ENCODE measurements around the gene CHD3.

Gene CHD3

GRCh38 chr17:7915179-7915610, 26.6 kb downstream of the CHD3 start (continued):
- TF ChIP-seq, protein P1, sequence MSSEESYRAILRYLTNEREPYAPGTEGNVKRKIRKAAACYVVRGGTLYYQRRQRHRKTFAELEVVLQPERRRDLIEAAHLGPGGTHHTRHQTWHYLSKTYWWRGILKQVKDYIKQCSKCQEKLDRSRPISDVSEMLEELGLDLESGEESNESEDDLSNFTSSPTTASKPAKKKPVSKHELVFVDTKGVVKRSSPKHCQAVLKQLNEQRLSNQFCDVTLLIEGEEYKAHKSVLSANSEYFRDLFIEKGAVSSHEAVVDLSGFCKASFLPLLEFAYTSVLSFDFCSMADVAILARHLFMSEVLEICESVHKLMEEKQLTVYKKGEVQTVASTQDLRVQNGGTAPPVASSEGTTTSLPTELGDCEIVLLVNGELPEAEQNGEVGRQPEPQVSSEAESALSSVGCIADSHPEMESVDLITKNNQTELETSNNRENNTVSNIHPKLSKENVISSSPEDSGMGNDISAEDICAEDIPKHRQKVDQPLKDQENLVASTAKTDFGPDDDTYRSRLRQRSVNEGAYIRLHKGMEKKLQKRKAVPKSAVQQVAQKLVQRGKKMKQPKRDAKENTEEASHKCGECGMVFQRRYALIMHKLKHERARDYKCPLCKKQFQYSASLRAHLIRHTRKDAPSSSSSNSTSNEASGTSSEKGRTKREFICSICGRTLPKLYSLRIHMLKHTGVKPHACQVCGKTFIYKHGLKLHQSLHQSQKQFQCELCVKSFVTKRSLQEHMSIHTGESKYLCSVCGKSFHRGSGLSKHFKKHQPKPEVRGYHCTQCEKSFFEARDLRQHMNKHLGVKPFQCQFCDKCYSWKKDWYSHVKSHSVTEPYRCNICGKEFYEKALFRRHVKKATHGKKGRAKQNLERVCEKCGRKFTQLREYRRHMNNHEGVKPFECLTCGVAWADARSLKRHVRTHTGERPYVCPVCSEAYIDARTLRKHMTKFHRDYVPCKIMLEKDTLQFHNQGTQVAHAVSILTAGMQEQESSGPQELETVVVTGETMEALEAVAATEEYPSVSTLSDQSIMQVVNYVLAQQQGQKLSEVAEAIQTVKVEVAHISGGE (tag by site-specific recombination; conservative IDR thresholded peaks at IDR 0.05; ENCODE audit: low read depth), result no peak
- no peak for TF ChIP-seq GFI1B (tag by site-specific recombination; IDR thresholded peaks at IDR 0.05)
- TF ChIP-seq ZNF621 (tag by site-specific recombination; IDR thresholded peaks at IDR 0.05), result no peak
- TF ChIP-seq ZFP41 (tag by site-specific recombination; IDR thresholded peaks at IDR 0.05; ENCODE audit: borderline replicate concordance), result no peak
- TF ChIP-seq ZBTB20 (tag by site-specific recombination; IDR thresholded peaks at IDR 0.05), result peak; percentile 48; the same call in 1 of the 2 replicates
- no peak for TF ChIP-seq ZNF202 (tag by site-specific recombination; IDR thresholded peaks at IDR 0.05; ENCODE audit: borderline replicate concordance)
- TF ChIP-seq PRDM10 (tag by site-specific recombination; IDR thresholded peaks at IDR 0.05), result peak; percentile 43; the same call in 1 of the 2 replicates
- peak; percentile 98 for TF ChIP-seq SCRT2 (tag by site-specific recombination; IDR thresholded peaks at IDR 0.05)
- no peak for TF ChIP-seq ZNF114 (tag by site-specific recombination; IDR thresholded peaks at IDR 0.05)
- peak; percentile 65 for TF ChIP-seq ZNF600 (tag by site-specific recombination; IDR thresholded peaks at IDR 0.05)
- no peak for TF ChIP-seq ZNF707 (tag by site-specific recombination; IDR thresholded peaks at IDR 0.05)
- TF ChIP-seq SP7 (tag by site-specific recombination; IDR thresholded peaks at IDR 0.05), result no peak; the same call in 1 of the 2 replicates
- no peak for TF ChIP-seq KLF9 (tag by site-specific recombination; IDR thresholded peaks at IDR 0.05; ENCODE audit: low read depth)
- no peak for TF ChIP-seq ZNF214 (tag by site-specific recombination; IDR thresholded peaks at IDR 0.05; ENCODE audit: borderline replicate concordance)
- no peak for TF ChIP-seq ZSCAN16 (tag by site-specific recombination; IDR thresholded peaks at IDR 0.05)
- peak; percentile 23; the same call in 1 of the 2 replicates for TF ChIP-seq KLF8 (tag by site-specific recombination; IDR thresholded peaks at IDR 0.05)
- no peak for TF ChIP-seq ZNF701 (tag by site-specific recombination; IDR thresholded peaks at IDR 0.05)
- TF ChIP-seq HOXC10 (CRISPR knock-in tag; IDR thresholded peaks at IDR 0.05), result no peak
- peak; percentile 95 for TF ChIP-seq EGR2 (tag by site-specific recombination; IDR thresholded peaks at IDR 0.05; ENCODE audit: low read depth)
- 0 out of 2 replicates have a peak, but pooled peaks have one; percentile 74 for TF ChIP-seq ZNF76 (tag by site-specific recombination; IDR thresholded peaks at IDR 0.05; ENCODE audit: borderline replicate concordance, low read depth)
- no peak for TF ChIP-seq ZNF211 (tag by site-specific recombination; IDR thresholded peaks at IDR 0.05; ENCODE audit: low read depth)
- no peak for TF ChIP-seq ZNF670 (tag by site-specific recombination; IDR thresholded peaks at IDR 0.05; ENCODE audit: low read depth)
- TF ChIP-seq ZNF23 (tag by site-specific recombination; IDR thresholded peaks at IDR 0.05; ENCODE audit: borderline replicate concordance), result no peak
- TF ChIP-seq, protein P2, sequence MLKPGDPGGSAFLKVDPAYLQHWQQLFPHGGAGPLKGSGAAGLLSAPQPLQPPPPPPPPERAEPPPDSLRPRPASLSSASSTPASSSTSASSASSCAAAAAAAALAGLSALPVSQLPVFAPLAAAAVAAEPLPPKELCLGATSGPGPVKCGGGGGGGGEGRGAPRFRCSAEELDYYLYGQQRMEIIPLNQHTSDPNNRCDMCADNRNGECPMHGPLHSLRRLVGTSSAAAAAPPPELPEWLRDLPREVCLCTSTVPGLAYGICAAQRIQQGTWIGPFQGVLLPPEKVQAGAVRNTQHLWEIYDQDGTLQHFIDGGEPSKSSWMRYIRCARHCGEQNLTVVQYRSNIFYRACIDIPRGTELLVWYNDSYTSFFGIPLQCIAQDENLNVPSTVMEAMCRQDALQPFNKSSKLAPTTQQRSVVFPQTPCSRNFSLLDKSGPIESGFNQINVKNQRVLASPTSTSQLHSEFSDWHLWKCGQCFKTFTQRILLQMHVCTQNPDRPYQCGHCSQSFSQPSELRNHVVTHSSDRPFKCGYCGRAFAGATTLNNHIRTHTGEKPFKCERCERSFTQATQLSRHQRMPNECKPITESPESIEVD (tag by site-specific recombination; IDR thresholded peaks at IDR 0.05), result no peak
- no peak for TF ChIP-seq ZNF571 (tag by site-specific recombination; IDR thresholded peaks at IDR 0.05)
- no peak for TF ChIP-seq RBAK (tag by site-specific recombination; IDR thresholded peaks at IDR 0.05)
- TF ChIP-seq OSR2 (tag by site-specific recombination; IDR thresholded peaks at IDR 0.05), result no peak
- TF ChIP-seq GLI2 (tag by site-specific recombination; IDR thresholded peaks at IDR 0.05; ENCODE audit: borderline replicate concordance, low read depth), result no peak
- TF ChIP-seq ZNF335 (tag by site-specific recombination; conservative IDR thresholded peaks at IDR 0.05), result peak; percentile 65; the same call in 1 of the 2 replicates
- no peak; the same call in 1 of the 2 replicates for TF ChIP-seq ZBTB17 (tag by site-specific recombination; IDR thresholded peaks at IDR 0.05)
- TF ChIP-seq ZNF239 (tag by site-specific recombination; IDR thresholded peaks at IDR 0.05), result no peak
- no peak for TF ChIP-seq IKZF3 (tag by site-specific recombination; IDR thresholded peaks at IDR 0.05)
- TF ChIP-seq ZNF513 (tag by site-specific recombination; IDR thresholded peaks at IDR 0.05), result no peak
